DND-41 (cell line): Measurements from ENCODE around the gene RBM39.

Experiments
- ATAC-seq: fragments of 200-7000 bp; cut with Tn5 transposase; 3 replicates; pipeline ENCODE4 v1.9.1; 2021; ENCODE audit warnings: low read depth; ENCODE audit not compliant: insufficient read depth
- DNase-seq: peaks from one replicate; pipeline ENCODE4 v3.0.0-alpha.2; 2020
- H2AFZ ChIP-seq: 2 replicates; pipeline ENCODE4 v1.6.0; 2012; ENCODE audit warnings: low read depth, low read length
- H3K27ac ChIP-seq: 2 replicates; pipeline ENCODE4 v1.5.1; 2012; ENCODE audit warnings: low read length, inconsistent platforms
- H3K27me3 ChIP-seq: fragments of 200-600 bp; sonication (generic); 2 replicates; pipeline ENCODE4 v1.6.0; 2012; ENCODE audit warnings: low read length, mild to moderate bottlenecking, inconsistent platforms; ENCODE audit not compliant: insufficient read depth, poor library complexity
- H3K36me3 ChIP-seq: 2 replicates; pipeline ENCODE4 v1.5.1; 2012; ENCODE audit warnings: low read length, inconsistent platforms; ENCODE audit not compliant: insufficient read depth
- H3K4me1 ChIP-seq: 2 replicates; pipeline ENCODE4 v1.5.1; 2012; ENCODE audit warnings: mild to moderate bottlenecking, low read length; ENCODE audit not compliant: insufficient read depth
- H3K4me2 ChIP-seq: 2 replicates; pipeline ENCODE4 v1.6.0; 2012; ENCODE audit warnings: mild to moderate bottlenecking, moderate library complexity, low read length, inconsistent platforms; ENCODE audit not compliant: insufficient read depth
- H3K4me3 ChIP-seq, 2 experiments: fragments of 200-600 bp in 1 of 2; shearing (Covaris generic) in 1 of 2; 2 replicates each; pipeline ENCODE4 v1.5.1; 2012 to 2016; ENCODE audit warnings: inconsistent platforms in 2 of 2, low read length in 2 of 2, mild to moderate bottlenecking in 2 of 2, low read depth in 1 of 2, moderate library complexity in 1 of 2
- H3K79me2 ChIP-seq: 2 replicates; pipeline ENCODE4 v1.6.0; 2012; ENCODE audit warnings: low read length, inconsistent platforms; ENCODE audit not compliant: insufficient read depth
- H3K9ac ChIP-seq: 2 replicates; pipeline ENCODE4 v1.6.0; 2012; ENCODE audit warnings: low read depth, mild to moderate bottlenecking, inconsistent platforms, low read length, moderate library complexity
- H3K9me3 ChIP-seq: 2 replicates; pipeline ENCODE4 v1.5.1; 2012; ENCODE audit warnings: low read length, moderate library complexity, mild to moderate bottlenecking, inconsistent platforms; ENCODE audit not compliant: insufficient read depth, severe bottlenecking
- H4K20me1 ChIP-seq: 2 replicates; pipeline ENCODE4 v1.6.0; 2012; ENCODE audit warnings: low read length; ENCODE audit not compliant: insufficient read depth
- EZH2 ChIP-seq: IDR thresholded peaks from 3 replicates; pipeline ENCODE4 v1.6.1; 2012; ENCODE audit warnings: borderline replicate concordance, low read depth, mild to moderate bottlenecking, moderate library complexity, low read length, inconsistent platforms; ENCODE audit not compliant: severe bottlenecking
- TF ChIP-seq, protein P1 (sequence below): IDR thresholded peaks from 2 replicates; pipeline ENCODE4 v1.5.1; 2012; ENCODE audit warnings: borderline replicate concordance, low read length, moderate library complexity, mild to moderate bottlenecking; ENCODE audit not compliant: poor library complexity, severe bottlenecking; ENCODE audit errors: extremely low read depth

Gene RBM39

DNA sequence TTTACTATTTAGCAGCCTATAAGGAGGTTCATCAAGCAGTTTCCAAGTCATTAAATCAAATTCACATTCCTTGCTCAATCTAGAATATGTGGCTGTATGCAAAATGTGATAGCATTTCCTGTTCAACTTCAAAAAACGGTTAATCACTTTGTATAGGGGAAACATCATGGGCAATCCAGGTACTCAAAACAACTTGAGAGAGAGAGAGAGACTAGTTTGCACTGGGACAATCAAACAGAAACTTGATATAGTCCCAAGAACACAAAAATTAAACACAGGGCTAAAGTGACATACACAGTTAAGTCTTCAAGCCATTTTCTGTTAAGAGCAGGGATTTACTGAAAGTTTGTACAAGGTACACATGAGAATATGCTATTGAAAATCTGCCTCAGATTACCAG is 84.8 kb downstream of the RBM39 start:
- peak overlapping the region; percentile 4; the same call in 1 of the 2 replicates for H3K4me2 ChIP-seq
- no peak overlapping the region for H3K27ac ChIP-seq
- peaks cover 100% of the 10 kb centered on the region for H3K79me2 ChIP-seq
- H3K36me3 ChIP-seq, result peaks cover 52% of the 10 kb centered on the region
- H4K20me1 ChIP-seq, result peaks cover 95% of the 10 kb centered on the region
- TF ChIP-seq, protein P1, sequence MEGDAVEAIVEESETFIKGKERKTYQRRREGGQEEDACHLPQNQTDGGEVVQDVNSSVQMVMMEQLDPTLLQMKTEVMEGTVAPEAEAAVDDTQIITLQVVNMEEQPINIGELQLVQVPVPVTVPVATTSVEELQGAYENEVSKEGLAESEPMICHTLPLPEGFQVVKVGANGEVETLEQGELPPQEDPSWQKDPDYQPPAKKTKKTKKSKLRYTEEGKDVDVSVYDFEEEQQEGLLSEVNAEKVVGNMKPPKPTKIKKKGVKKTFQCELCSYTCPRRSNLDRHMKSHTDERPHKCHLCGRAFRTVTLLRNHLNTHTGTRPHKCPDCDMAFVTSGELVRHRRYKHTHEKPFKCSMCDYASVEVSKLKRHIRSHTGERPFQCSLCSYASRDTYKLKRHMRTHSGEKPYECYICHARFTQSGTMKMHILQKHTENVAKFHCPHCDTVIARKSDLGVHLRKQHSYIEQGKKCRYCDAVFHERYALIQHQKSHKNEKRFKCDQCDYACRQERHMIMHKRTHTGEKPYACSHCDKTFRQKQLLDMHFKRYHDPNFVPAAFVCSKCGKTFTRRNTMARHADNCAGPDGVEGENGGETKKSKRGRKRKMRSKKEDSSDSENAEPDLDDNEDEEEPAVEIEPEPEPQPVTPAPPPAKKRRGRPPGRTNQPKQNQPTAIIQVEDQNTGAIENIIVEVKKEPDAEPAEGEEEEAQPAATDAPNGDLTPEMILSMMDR, result no peak
- TF ChIP-seq EZH2, result no peak
- no peaks in the 10 kb centered on the region for H3K27me3 ChIP-seq
- H2AFZ ChIP-seq, result no peak overlapping the region
- ATAC-seq, result no peak
- no peak overlapping the region for H3K4me3 ChIP-seq
- H3K9ac ChIP-seq, result no peak overlapping the region
- DNase-seq, result no peak
- H3K4me1 ChIP-seq, result peaks cover 40% of the 10 kb centered on the region
- no peaks in the 10 kb centered on the region for H3K9me3 ChIP-seq

DNA sequence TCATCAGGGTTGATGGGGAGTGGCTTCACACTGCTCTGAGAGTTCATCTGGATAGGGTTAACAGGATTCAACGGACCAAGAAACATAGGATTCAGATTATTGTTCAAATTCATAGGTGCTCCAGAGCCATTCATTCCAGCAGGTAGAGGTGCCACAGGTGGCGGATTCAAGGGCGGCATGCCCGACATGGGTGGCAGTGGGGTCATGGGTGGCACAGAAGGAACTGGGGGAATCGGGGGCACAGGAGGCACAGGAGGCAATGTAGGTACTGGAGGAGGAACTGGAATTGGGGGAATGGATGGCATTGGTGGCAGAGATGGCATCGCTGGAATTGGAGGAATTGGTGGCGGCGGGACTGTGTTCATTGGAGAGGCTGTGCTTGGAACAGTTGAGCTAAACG is 87.6 kb downstream of the RBM39 start:
- Histone ChIP-seq H3K79me2 (peaks cover 100% of the 10 kb centered on the region), H3K9me3 (no peaks in the 10 kb centered on the region), H3K4me2 (no peak overlapping the region), H3K36me3 (peaks cover 68% of the 10 kb centered on the region), H3K27ac (no peak overlapping the region), H4K20me1 (peaks cover 87% of the 10 kb centered on the region), H3K4me1 (peaks cover 13% of the 10 kb centered on the region; the same call in 1 of the 2 replicates), H2AFZ (no peak overlapping the region), H3K27me3 (no peaks in the 10 kb centered on the region), H3K4me3 (no peak overlapping the region), H3K9ac (no peak overlapping the region)
- DNase-seq (peak; percentile 3), ATAC-seq (no peak)
- no peak for TF ChIP-seq EZH2
- TF ChIP-seq, protein P1, result no peak

DNA sequence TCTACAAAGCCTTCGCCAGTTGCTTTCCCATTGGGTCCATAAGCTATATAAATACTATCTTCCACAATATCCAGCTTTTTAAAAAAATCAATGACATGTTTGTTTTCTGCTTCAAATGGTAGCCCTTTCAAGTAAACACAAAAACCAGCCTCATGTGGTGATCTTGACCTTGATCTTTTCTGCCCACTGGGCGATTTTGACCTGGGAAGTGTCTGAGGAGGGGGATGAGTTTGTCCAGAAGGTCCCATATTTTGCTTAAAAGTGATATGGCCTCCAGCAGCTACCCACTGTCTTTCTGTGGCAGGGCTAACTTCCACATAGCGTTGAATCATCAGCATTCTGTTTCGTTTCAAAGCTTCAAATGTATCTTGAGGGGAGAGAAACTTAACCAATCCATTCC is 88.2 kb downstream of the RBM39 start:
- Histone ChIP-seq H3K4me3 (no peak overlapping the region), H3K4me2 (no peak overlapping the region), H3K36me3 (peaks cover 68% of the 10 kb centered on the region), H3K27ac (no peak overlapping the region), H3K9ac (no peak overlapping the region), H4K20me1 (peaks cover 83% of the 10 kb centered on the region), H3K79me2 (peaks cover 100% of the 10 kb centered on the region), H3K9me3 (no peaks in the 10 kb centered on the region), H3K4me1 (peaks cover 12% of the 10 kb centered on the region; the same call in 1 of the 2 replicates), H2AFZ (no peak overlapping the region), H3K27me3 (no peaks in the 10 kb centered on the region)
- DNase-seq (no peak), ATAC-seq (no peak)
- TF ChIP-seq, protein P1, result no peak
- no peak for TF ChIP-seq EZH2
